GM19372 (cell line): ENCODE data around the gene MAP3K12.
A peak's percentile ranks its signal among the peaks of the same experiment; 100 is the strongest.

ENCODE experiments used
- ATAC-seq: cut with Tn5 transposase; IDR thresholded peaks from one replicate; pipeline ENCODE4 v1.9.1; 2021; ENCODE audit warnings: mild to moderate bottlenecking, low read depth, moderate library complexity; ENCODE audit not compliant: unreplicated experiment

Gene MAP3K12

GRCh38 chr12:53508534-53509170 lies 9.4 kb upstream of the MAP3K12 start:
- ATAC-seq, result peak; percentile 96

- no peak for ATAC-seq
Measured at GRCh38 chr12:53507603-53507885, 8.3 kb upstream of the MAP3K12 start.

DNA sequence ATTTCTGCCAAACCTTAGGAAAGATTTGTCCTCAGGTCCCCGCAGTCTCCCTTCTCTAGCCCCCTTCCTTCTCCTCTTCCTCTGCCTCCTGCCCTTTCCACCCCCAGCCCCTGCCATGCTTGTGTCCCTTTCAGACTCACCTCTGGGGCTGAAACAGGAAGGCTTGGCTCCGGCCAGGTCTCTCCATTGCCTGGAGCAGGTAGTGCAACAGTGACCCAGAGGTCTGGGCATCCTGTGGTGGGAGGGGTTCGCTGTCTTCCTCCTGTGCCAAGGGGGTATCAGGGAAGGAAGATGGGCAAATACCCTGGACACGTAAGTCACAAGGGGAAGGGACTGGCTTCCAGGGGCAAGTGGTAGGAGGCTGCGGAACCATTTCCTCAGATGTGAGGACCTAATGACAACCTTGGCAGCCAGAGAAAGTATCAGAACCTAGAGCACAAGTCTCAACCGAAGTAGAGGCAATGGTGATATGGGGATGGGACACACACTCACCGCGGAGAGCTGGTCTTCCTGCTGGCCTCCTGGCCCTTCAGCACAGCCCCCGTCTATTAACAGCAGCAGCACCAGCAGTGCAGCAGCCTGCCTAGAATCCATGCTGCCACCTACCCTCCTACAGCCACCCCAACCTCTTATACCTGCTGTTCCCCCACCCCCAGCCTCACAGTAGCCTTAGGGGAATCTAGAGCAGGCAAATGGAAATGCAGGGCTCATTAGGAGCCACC lies 7.8 kb upstream of the MAP3K12 start, which contains the start of gene NPFF:
NPFF (minus strand) TSS at position 604 of the 722 bp plus-strand sequence; CDS start at position 594, 10 bp downstream.
- ATAC-seq, result no peak

- ATAC-seq, result no peak
Measured at GRCh38 chr12:53506450-53506785, 7.2 kb upstream of the MAP3K12 start.

DNA sequence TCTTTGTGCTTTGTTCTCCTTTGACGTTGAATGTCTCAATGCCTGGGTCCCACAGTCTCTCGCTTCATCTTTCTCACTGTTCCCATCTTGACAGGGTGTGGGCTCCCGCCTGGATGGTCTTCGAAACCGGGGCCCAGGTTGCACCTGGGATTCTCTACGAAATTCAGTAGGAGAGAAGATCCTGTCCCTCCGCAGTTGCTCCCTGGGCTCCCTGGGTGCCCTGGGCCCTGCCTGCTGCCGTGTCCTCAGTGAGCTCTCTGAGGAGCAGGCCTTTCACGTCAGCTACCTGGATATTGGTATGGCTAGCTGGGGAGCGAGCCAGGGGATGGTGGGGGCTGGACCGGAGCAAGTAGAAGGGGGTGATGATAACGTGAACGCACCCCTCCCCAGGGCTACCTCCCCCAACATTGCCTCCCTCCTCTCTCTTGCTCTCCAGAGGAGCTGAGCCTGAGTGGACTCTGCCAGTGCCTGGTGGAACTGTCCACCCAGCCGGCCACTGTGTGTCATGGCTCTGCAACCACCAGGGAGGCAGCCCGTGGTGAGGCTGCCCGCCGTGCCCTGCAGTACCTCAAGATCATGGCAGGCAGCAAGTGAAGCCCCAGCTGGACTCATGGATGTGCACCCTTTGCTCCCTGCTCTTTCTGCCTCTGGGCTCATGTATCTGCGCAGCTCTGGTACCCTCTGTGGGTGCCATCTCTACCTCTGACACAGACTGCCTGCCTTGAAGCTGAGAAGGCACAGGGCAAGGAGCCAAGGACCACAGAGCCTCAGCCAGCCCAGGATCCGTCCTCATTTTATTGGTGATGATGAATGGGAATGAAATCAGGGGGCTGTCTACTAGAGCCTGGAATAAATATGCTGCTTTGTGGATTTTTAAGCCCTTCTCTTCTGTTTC lies 6.5 kb upstream of the MAP3K12 start:
- no peak for ATAC-seq

- no peak for ATAC-seq
Measured at GRCh38 chr12:53505086-53505485, 5.8 kb upstream of the MAP3K12 start.

GRCh38 chr12:53504004-53504920 lies 5.0 kb upstream of the MAP3K12 start:
- ATAC-seq, result no peak

DNA sequence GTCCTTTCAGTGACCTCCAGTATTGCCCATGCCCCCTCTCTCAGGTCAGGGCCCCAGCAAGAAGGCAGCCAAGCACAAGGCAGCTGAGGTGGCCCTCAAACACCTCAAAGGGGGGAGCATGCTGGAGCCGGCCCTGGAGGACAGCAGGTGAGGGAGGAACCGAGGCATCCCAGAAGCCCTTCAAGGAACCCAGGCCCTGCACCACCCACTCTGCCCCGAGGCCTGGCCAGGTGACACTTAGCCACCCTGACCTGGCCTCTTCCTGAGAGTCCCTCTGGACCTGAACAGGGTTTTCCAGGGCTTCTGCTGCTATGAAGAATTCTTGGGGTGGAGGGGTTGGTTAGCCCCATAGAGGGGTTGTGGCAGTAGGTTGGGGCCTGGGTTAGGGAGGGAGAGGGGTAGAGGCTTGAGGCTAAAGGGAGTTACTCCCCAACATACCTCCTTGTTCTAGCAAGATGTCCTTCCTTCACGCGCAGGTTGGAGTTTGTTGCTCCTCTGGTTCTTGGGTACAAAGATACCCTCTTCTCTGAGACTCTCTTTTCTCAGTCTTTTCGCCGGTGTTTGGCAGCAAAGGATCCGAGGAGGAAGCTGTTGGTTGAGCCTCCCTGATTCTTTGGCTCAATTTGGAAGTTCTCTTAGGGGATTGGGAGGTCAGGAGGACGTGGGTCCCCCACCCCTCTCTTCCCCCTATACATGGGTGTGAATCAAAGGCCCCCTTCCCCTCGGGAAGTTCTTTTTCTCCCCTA lies 3.9 kb upstream of the MAP3K12 start:
- no peak for ATAC-seq

DNA sequence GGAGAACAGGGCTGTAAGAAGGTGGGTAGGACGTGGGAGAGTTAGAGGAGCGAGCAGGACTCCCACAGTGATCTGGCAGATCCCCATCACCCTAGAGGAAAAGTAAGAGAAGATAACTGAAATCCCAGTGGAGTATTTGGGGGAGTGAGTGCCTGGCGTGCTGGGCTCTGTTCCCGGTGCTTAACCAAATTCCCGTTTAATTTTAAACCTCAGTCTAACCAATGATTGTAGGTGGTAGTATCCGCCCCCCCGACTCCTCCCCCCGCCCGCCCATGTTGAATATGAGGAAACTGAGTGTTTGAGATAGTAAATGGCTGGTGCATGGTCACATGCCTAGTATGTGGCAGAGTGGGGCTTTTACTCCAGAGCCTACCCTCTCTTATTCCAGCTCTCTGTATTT lies 3.1 kb upstream of the MAP3K12 start:
- no peak for ATAC-seq

GRCh38 chr12:53501615-53502181 lies 2.4 kb upstream of the MAP3K12 start:
- ATAC-seq, result no peak

- peak; percentile 75 for ATAC-seq
Measured at GRCh38 chr12:53500776-53501614, 1.7 kb upstream of the MAP3K12 start, which contains the start of gene TARBP2. TARBP2 (plus strand) TSS chr12:53501283; CDS start chr12:53501409, 126 bp downstream.

DNA sequence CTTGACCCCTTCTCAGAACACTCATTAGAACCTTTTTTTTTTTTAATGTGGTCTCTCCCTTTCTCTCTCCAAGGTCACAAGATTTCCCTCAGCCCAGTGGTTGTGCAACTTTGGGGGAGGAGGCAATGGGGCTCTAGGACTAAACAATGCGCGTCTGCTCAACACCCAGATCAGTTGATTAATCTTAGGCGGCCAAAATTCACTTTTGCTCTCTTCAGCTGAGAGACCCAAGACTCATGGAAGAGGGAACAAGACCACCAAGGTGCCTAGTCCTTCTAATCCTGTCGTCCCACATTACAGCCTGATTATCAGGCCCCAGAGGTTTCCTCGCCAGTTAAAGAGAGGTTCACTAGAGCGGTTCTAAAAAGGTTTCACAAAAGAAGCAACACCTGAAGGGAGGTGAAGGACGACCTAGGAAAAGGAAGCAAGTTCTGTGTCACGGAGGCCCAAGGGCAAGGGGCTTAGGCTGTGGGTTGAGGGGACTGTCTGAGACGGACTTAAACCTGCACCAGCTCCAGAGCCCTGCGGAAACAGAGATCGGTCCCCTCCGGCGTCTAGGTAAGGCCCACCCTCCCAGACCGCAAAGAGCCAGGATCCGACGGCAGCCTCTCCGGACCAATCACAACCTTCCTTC lies 1.0 kb upstream of the MAP3K12 start:
- no peak for ATAC-seq

DNA sequence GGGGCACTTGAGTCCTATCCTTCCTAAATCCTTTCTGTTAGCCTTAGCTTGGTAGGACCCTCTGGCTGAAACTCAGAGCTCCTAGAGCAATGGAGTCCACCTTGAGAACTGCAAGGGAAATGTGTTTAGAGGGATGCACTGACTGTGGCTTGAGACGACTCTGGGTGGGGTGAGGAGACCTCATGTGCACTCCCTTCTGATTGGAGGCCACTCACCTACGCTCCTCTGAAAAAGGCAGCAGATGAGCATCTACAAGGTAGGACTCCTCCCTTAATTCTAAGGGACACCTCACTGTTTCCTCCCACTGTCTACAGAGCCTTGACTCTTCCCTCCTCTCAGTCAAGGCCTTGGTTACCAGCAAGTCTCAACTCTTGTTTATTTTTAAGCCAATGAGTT lies 1.0 kb downstream of the MAP3K12 start:
- no peak for ATAC-seq

GRCh38 chr12:53497461-53497860 lies 1.8 kb downstream of the MAP3K12 start:
- ATAC-seq, result no peak

- no peak for ATAC-seq
Measured at GRCh38 chr12:53496752-53497032, 2.6 kb downstream of the MAP3K12 start.

DNA sequence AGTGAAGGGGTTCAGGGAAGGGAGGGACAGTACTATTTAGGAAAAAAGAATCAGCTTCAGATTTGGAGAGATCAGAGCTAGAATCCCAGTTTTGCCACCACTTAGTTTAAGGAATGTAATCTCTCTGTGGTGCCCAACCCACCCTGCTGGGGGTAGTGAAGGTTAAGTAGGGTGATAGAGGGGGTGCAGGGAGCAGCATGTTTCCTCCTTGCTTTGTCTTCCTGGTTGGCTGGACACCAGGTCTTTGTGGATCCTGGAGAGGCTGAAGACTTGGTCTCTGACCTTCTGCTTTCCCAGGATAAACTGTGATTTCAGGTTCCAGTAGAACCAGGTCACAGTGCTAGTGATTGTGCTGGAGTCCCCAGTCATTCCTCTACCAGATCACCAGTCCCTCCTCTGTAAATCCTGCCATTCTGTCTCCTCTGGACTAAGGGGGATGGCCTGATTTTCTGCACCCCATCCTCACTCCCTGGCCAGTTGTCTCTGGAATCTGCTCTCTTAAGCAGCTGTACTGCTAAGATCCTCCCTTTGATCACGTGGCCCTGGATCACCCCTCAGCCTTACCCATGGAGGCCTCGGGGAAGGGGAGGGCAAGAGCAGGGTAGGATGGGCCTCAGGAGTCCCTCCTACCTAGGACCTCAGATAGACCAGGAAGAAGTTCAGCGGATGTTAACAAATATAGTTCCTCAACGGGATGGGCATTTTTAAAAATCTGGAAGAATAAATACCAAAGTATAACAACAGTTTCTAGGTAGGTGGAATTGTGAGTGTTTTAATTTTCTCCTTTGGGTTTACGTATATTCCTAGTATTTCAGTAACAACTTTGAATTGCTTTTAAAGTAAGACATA lies 3.1 kb downstream of the MAP3K12 start:
- no peak for ATAC-seq

- ATAC-seq, result no peak
Measured at GRCh38 chr12:53493610-53494391, 5.5 kb downstream of the MAP3K12 start.
